Urinary bladder (tissue), 4 donors: ENCODE results near the gene ZBTB37. TPM values are rescaled to one million over a fixed set of nuclear protein-coding genes. Genes with fewer than 3 reads are reported as not detected.
A peak's percentile ranks its signal among the peaks of the same experiment; 100 is the strongest.
"Not testable (repeated sequence)": the region's sequence is repeated elsewhere in the genome, so short reads cannot be mapped to it uniquely, and the experiment has no call there.

Experiments
- DNase-seq: peaks from one replicate; pipeline ENCODE4 v3.0.0-alpha.2; 2015; ENCODE audit errors: extremely low spot score
- H3K27ac ChIP-seq: one replicate; pipeline ENCODE4 v1.5.1; 2013; ENCODE audit warnings: low read depth, mild to moderate bottlenecking, moderate library complexity
- H3K36me3 ChIP-seq: one replicate; pipeline ENCODE4 v1.6.1; 2013; ENCODE audit warnings: mild to moderate bottlenecking, moderate library complexity; ENCODE audit not compliant: insufficient read depth
- H3K4me1 ChIP-seq: one replicate; pipeline ENCODE4 v1.6.1; 2013; ENCODE audit warnings: mild to moderate bottlenecking, moderate library complexity; ENCODE audit not compliant: insufficient read depth
- H3K4me3 ChIP-seq: one replicate; pipeline ENCODE4 v1.5.1; 2013; ENCODE audit warnings: low read depth, low read length
- WGBS: extraction: QIAGEN DNeasy Blood & Tissue Kit; methylation state at CpG from one replicate; pipeline ENCODE4 v1.1.7; 2013; 5-methylcytosine and 5-hydroxymethylcytosine counted together
- polyA plus RNA-seq: library from polyadenylated mRNA; stranded (reverse); fragments of 200-250 nt; gene quantifications from one replicate; pipeline ENCODE4 v1.2.3, GENCODE V29; 2013
- total RNA-seq: library from RNA; depleted of rRNA; stranded (reverse); fragments of >200 nt; gene quantifications from one replicate; pipeline ENCODE4 v1.2.3, GENCODE V29; 2014
- donor health status: healthy with polysubstance abuse.
- donor health status: healthy.

ZBTB37 gene
- total RNA-seq (32.8 TPM), polyA plus RNA-seq (1.3 TPM)

GRCh38 chr1:173868266-173869020 lies at the start of gene ZBTB37:
Gene ZBTB37 (plus strand): TSS chr1:173868380. CDS start chr1:173870226, 1,846 bp downstream.
- Histone ChIP-seq H3K36me3 (peaks cover 6% of the 10 kb centered on the region), H3K27ac (peak within 1 kb of the TSS; percentile 96), H3K4me1 (no peaks in the 10 kb centered on the region), H3K4me3 (peak within 1 kb of the TSS; percentile 71)
- under 1% methylated on average over 53 of the region's 53 CpGs for WGBS
- peak; percentile 56 for DNase-seq

- Histone ChIP-seq H3K4me3 (no peak overlapping the region), H3K27ac (no peak overlapping the region), H3K4me1 (no peaks in the 10 kb centered on the region), H3K36me3 (no peaks in the 10 kb centered on the region)
- DNase-seq, result no peak
- 75% methylated on average over 1 of the region's 1 CpG for WGBS
Observed at GRCh38 chr1:173818459-173818858, 49.7 kb upstream of the ZBTB37 start.

- no peaks in the 10 kb centered on the region for H3K36me3 ChIP-seq
- WGBS, result 97% methylated on average over 4 of the region's 4 CpGs
- H3K4me3 ChIP-seq, result no peak overlapping the region
- H3K4me1 ChIP-seq, result no peaks in the 10 kb centered on the region
- no peak for DNase-seq
- no peak overlapping the region for H3K27ac ChIP-seq
Observed at GRCh38 chr1:173821680-173822079, 46.5 kb upstream of the ZBTB37 start.

- Histone ChIP-seq H3K36me3 (no peaks in the 10 kb centered on the region), H3K27ac (no peak overlapping the region), H3K4me3 (peak overlapping the region; percentile 65), H3K4me1 (no peaks in the 10 kb centered on the region)
- no peak for DNase-seq
- under 1% methylated on average over 25 of the region's 25 CpGs for WGBS
Observed at GRCh38 chr1:173823781-173824314, 44.3 kb upstream of the ZBTB37 start.

GRCh38 chr1:173824315-173825081 lies 43.7 kb upstream of the ZBTB37 start, which contains the start of the genes CENPL and DARS2:
Gene CENPL (minus strand): TSS chr1:173824883. CDS start chr1:173811299, 13,584 bp downstream.
Gene DARS2 (plus strand): TSS chr1:173824673. CDS start chr1:173825230, 557 bp downstream.
- no peaks in the 10 kb centered on the region for H3K4me1 ChIP-seq
- peak within 1 kb of the TSS; percentile 66 for H3K27ac ChIP-seq
- DNase-seq, result peak; percentile 97
- H3K4me3 ChIP-seq, result peak within 1 kb of the TSS; percentile 65
- under 1% methylated on average over 55 of the region's 55 CpGs for WGBS
- H3K36me3 ChIP-seq, result no peaks in the 10 kb centered on the region

- no peak for DNase-seq
- no peaks in the 10 kb centered on the region for H3K36me3 ChIP-seq
- WGBS, result 97% methylated on average over 2 of the region's 2 CpGs
- no peak overlapping the region for H3K4me3 ChIP-seq
- no peaks in the 10 kb centered on the region for H3K4me1 ChIP-seq
- H3K27ac ChIP-seq, result no peak overlapping the region
Observed at GRCh38 chr1:173827611-173828010, 40.6 kb upstream of the ZBTB37 start.

GRCh38 chr1:173832748-173833147 lies 35.4 kb upstream of the ZBTB37 start:
- Histone ChIP-seq H3K4me3 (no peak overlapping the region), H3K27ac (no peak overlapping the region), H3K4me1 (no peaks in the 10 kb centered on the region), H3K36me3 (peaks cover 8% of the 10 kb centered on the region)
- 94% methylated on average over 1 of the region's 1 CpG for WGBS
- no peak for DNase-seq

- WGBS, result 57% methylated on average over 4 of the region's 4 CpGs
- DNase-seq, result no peak
- H3K36me3 ChIP-seq, result peaks cover 8% of the 10 kb centered on the region
- no peaks in the 10 kb centered on the region for H3K4me1 ChIP-seq
- peak overlapping the region; percentile 23 for H3K27ac ChIP-seq
- H3K4me3 ChIP-seq, result no peak overlapping the region
Observed at GRCh38 chr1:173852105-173852504, 16.1 kb upstream of the ZBTB37 start.

GRCh38 chr1:173853074-173853473 lies 15.1 kb upstream of the ZBTB37 start:
- DNase-seq, result no peak
- WGBS, result 43% methylated on average over 5 of the region's 5 CpGs

GRCh38 chr1:173856014-173856413 lies 12.2 kb upstream of the ZBTB37 start:
- H3K36me3 ChIP-seq, result peaks cover 8% of the 10 kb centered on the region
- no peak overlapping the region for H3K4me3 ChIP-seq
- no peak for DNase-seq
- WGBS, result 57% methylated on average over 1 of the region's 1 CpG
- no peak overlapping the region for H3K27ac ChIP-seq
- no peaks in the 10 kb centered on the region for H3K4me1 ChIP-seq

More at GRCh38 chr1:173853074-173853473, 15.1 kb upstream of the ZBTB37 start:
- Histone ChIP-seq H3K27ac (no peak overlapping the region), H3K36me3 (peaks cover 8% of the 10 kb centered on the region), H3K4me1 (no peaks in the 10 kb centered on the region), H3K4me3 (no peak overlapping the region)

GRCh38 chr1:173856903-173857302 lies 11.3 kb upstream of the ZBTB37 start:
- no peak for DNase-seq
- WGBS, result 85% methylated on average over 2 of the region's 2 CpGs
- H3K36me3 ChIP-seq, result peaks cover 8% of the 10 kb centered on the region

GRCh38 chr1:173857363-173857917 lies 10.7 kb upstream of the ZBTB37 start:
- Histone ChIP-seq H3K4me1 (no peaks in the 10 kb centered on the region), H3K36me3 (peaks cover 8% of the 10 kb centered on the region), H3K4me3 (no peak overlapping the region), H3K27ac (no peak overlapping the region)
- WGBS, result 76% methylated on average over 4 of the region's 4 CpGs
- DNase-seq, result no peak

More at GRCh38 chr1:173856903-173857302, 11.3 kb upstream of the ZBTB37 start:
- Histone ChIP-seq H3K27ac (no peak overlapping the region), H3K4me1 (no peaks in the 10 kb centered on the region), H3K4me3 (no peak overlapping the region)

- not testable (repeated sequence) for H3K27ac ChIP-seq, H3K4me3 ChIP-seq, H3K4me1 ChIP-seq, DNase-seq, H3K36me3 ChIP-seq
- 95% methylated on average over 5 of the region's 5 CpGs for WGBS
Observed at GRCh38 chr1:173859547-173859946, 8.6 kb upstream of the ZBTB37 start.
